Measurements from ENCODE around the gene PTPRD.
"Not testable (repeated sequence)": the region's sequence is repeated elsewhere in the genome, so short reads cannot be mapped to it uniquely, and the experiment has no call there.

The PTPRD gene

GRCh38 chr9:9045072-9045471, 1567.7 kb downstream of the PTPRD start (continued):
- no peak for TF ChIP-seq TSHZ1 (tag by site-specific recombination; IDR thresholded peaks at IDR 0.05; ENCODE audit: borderline replicate concordance)
- TF ChIP-seq ZNF280C (tag by site-specific recombination; IDR thresholded peaks at IDR 0.05): no peak
- no peak for TF ChIP-seq ZNF350 (tag by site-specific recombination; IDR thresholded peaks at IDR 0.05)
- TF ChIP-seq ZNF624 (tag by site-specific recombination; IDR thresholded peaks at IDR 0.05): no peak
- no peak for TF ChIP-seq ZNF174 (tag by site-specific recombination; IDR thresholded peaks at IDR 0.05)
- TF ChIP-seq ZNF530 (tag by site-specific recombination; IDR thresholded peaks at IDR 0.05; ENCODE audit: low read depth): no peak

GRCh38 chr9:9043788-9044187, 1569.0 kb downstream of the PTPRD start:
- H3K4me1 ChIP-seq (ENCODE audit: control insufficient read depth, insufficient read depth, low read length); H3K4me3 ChIP-seq (ENCODE audit: low read depth, low read length); H3K36me3 ChIP-seq (ENCODE audit: control insufficient read depth in 2 of 2, insufficient read depth in 1 of 2, low read length in 2 of 2); H3K9me3 ChIP-seq (ENCODE audit: control insufficient read depth, insufficient read depth, low read depth, low read length); H3K27ac ChIP-seq (ENCODE audit: extremely low read depth, low read depth, low read length); POLR2A ChIA-PET: not testable (repeated sequence)
- CTCF ChIA-PET: interaction anchor here (0.6 kb wide), 1 partner anchor 36 kb away, joined by 3 read pairs; no protein-coding TSS in a partner anchor

- Histone ChIP-seq H3K4me1 (ENCODE audit: control insufficient read depth, insufficient read depth, low read length) (no peaks in the 10 kb centered on the region), H3K36me3 (ENCODE audit: control insufficient read depth in 2 of 2, insufficient read depth in 1 of 2, low read length in 2 of 2) (no peaks in the 10 kb centered on the region), H3K4me3 (ENCODE audit: low read depth, low read length) (no peak overlapping the region), H3K9me3 (ENCODE audit: control insufficient read depth, insufficient read depth, low read depth, low read length) (no peaks in the 10 kb centered on the region), H3K27ac (ENCODE audit: extremely low read depth, low read depth, low read length) (no peak overlapping the region)
- no peak for TF ChIP-seq PATZ1 (tag by site-specific recombination; IDR thresholded peaks at IDR 0.05)
- TF ChIP-seq PRDM4 (tag by site-specific recombination; IDR thresholded peaks at IDR 0.05): no peak
- no peak for TF ChIP-seq GLI2 (tag by site-specific recombination; IDR thresholded peaks at IDR 0.05; ENCODE audit: borderline replicate concordance, low read depth)
- no peak for TF ChIP-seq ZNF311 (tag by site-specific recombination; IDR thresholded peaks at IDR 0.05; ENCODE audit: borderline replicate concordance)
- no peak for TF ChIP-seq ZSCAN4 (tag by site-specific recombination; IDR thresholded peaks at IDR 0.05)
- no peak for TF ChIP-seq ZNF555 (tag by site-specific recombination; conservative IDR thresholded peaks at IDR 0.05)
- TF ChIP-seq ZNF544 (tag by site-specific recombination; IDR thresholded peaks at IDR 0.05): no peak
- CTCF ChIA-PET: no interaction called here
- POLR2A ChIA-PET: no interaction called here
Observed at GRCh38 chr9:9041756-9042155, 1571.0 kb downstream of the PTPRD start.
